G401.6 (cell line): ENCODE measurements around the gene PKP4.
A peak's percentile ranks its signal among the peaks of the same experiment; 100 is the strongest.
"Not testable (repeated sequence)": the region's sequence is repeated elsewhere in the genome, so short reads cannot be mapped to it uniquely, and the experiment has no call there.

Source experiments
- FAIRE-seq: peaks from 2 replicates; lab custom pipeline; 2012; peaks lifted over from hg19 to GRCh38; lab: Jason Lieb, UNC

The PKP4 gene

GRCh38 chr2:158473300-158473699 lies 16.5 kb downstream of the PKP4 start:
- not testable (repeated sequence) for FAIRE-seq

- FAIRE-seq, result peak; percentile 17
Observed at GRCh38 chr2:158473719-158474392, 17.1 kb downstream of the PKP4 start.

DNA sequence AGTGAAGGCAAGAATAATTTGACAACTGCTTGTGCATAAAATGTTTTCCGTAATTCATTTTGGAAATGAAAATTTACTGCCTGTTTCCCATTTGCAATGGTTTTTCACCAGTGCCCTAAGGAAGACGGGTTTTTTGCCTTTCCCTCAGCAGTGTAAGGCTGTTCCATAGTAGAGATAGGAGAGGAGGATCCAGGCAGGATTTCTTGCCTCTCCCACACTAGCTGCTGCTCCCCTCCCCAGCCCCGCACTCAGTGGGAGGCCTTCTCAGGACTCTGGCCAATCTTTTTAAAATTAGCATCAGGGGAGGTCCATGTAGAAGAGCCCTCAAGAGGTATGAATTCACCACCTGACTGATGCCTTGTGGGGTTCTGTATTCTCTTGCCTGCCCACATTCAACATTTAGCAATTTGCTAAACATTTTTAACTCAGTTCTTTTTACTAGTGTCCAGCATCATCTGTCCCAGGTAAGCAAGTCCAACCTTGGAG lies 17.8 kb downstream of the PKP4 start:
- FAIRE-seq, result not testable (repeated sequence)

GRCh38 chr2:158477202-158477601 lies 20.4 kb downstream of the PKP4 start:
- FAIRE-seq, result no peak

DNA sequence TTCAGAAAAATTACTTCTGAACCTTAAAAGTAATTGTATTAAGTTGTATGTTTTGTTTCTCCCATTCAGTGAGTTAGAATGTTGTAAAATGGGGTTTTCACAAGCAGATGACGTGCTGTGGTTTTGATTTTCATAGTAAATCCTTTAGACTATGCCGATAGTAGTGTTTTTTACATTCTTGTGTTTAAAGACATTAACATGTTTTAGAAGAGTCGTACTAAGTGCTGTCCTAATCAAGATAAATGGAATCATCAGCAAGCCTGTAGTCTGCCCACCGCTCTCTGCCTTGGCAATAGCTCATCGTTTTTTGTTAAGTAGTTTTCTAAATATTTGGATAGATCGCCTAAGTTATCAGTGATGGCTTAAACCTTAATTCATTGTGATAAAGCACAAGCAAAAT lies 21.5 kb downstream of the PKP4 start:
- no peak for FAIRE-seq

DNA sequence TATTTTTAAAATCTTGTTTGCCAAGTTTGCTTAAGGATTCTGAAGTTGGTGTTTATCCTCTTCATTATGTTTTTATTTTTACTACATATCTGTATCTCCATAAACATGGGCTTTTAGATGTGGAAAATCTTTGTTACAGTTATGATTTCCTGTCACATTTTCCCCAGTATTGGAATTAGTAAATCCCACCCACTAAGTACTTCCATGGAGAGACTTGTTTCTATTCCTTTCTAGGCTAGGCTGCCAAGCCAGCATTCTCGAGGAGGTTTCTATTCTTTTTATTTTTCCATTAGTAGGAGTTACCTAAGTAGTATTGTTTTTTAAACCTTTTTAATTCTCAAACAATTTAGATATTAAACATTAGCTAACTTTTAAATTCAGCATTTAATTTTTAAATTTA lies 22.1 kb downstream of the PKP4 start:
- peak; percentile 69 for FAIRE-seq

GRCh38 chr2:158481116-158481515 lies 24.4 kb downstream of the PKP4 start:
- FAIRE-seq, result no peak

DNA sequence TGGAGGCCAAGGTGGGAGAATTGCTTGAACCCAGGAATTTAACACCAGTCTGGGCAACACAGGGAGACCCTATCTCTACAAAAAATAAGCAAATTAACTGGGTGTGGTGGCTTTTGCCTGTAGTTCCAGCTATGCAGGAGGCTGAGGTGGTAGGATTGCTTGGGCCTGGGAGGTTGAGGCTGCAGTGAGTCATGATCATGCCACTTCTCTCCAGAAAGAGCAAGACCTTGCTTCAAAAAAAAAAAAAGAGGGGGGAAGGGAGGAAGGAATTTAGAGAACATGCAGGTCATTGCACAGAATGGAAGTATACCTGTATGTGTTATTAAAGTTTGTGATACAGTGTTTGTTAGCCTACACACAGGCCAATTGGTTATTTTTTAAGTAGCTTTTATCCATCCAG lies 25.8 kb downstream of the PKP4 start:
- FAIRE-seq, result no peak

GRCh38 chr2:158484892-158485556 lies 28.3 kb downstream of the PKP4 start:
- FAIRE-seq, result no peak

DNA sequence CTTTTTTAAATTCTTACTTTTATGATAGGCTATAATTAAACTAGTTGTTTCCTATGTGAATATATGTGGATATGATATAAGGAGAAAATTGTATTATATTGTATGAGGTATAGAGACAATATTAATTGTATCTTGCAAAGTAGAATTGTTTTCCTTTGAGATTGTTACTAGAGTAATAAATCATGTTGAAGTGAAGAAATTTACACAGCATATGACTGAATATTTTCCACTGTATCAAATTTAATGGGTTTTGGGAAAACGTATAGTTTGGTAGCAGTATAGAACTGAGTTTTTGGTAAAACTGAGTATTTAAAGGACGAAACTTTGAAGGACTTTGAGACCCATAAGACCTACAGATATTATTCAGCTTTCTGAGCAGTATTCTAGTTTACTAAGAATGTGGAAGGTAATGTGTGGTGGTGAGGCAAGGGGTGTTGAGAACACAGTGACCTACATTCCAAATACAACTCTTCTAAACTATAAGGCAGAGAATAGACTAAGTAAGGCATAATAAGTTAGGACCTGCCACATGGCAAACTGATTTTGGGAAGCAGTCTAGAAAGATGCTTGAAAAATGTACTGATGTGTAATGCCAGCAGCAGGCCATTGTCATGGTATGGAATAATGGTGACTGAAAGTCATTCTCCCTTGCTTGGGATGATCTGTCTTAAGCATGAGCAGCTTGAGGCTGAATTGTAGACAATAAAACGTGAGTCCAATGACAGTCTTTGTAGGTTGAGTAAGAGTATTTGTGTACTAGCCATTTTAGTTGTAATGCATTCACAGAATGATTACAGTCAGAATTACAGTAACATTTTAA lies 29.6 kb downstream of the PKP4 start:
- FAIRE-seq, result no peak

GRCh38 chr2:158486970-158487325 lies 30.2 kb downstream of the PKP4 start:
- no peak for FAIRE-seq

DNA sequence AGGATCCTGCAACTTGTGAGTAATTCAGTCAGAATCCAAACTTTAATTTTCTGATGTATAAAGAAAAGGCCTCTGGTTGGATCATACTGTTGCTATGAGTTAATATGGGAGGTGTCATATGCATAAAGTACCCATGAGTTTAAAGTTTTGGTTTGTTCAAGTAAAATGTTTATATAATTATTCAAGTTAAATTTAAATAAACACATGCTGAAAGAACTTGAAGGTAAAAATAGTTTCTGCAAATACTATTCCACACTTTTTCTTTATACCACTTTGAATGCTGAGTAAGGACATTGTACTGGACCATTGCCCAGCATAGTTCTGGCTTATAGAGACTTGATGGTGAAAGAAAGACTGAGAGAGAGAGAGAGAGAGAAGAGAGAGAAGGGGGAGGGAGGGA lies 30.7 kb downstream of the PKP4 start:
- no peak for FAIRE-seq

DNA sequence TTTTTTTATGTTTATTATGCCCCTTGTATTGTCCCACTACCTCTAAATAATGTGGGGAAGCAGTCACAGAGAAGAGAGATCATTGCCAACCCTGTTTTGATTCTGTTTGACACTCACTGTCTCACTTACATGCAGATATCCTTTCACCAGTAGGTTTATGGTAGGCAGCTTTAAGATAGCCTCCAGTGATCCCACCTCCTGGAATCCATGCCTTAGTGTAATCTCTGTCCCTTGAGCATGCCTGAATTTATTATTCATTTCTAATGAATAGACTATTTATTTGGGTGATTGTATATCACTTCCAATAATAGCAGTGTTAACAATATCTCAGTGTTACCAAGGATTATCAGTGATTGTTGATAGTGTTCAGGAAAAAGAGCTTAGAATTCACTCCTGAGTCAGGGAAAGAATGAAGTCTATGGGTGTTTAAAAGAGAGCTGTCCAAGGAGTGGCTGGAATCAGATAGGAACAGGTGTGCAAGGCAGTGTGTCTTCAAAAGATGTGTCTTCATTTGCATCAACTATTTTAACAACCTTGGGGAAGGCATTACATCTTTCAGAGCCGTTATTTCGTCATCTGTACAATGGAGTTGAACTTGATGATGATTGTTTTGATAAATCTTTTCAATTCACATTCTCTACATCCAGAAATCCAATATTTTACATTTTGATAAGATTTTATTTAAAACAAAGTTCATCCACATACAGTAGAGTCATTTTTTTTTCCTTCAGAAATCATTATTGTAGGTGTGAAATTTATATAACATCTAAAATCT lies 31.9 kb downstream of the PKP4 start:
- FAIRE-seq, result no peak

DNA sequence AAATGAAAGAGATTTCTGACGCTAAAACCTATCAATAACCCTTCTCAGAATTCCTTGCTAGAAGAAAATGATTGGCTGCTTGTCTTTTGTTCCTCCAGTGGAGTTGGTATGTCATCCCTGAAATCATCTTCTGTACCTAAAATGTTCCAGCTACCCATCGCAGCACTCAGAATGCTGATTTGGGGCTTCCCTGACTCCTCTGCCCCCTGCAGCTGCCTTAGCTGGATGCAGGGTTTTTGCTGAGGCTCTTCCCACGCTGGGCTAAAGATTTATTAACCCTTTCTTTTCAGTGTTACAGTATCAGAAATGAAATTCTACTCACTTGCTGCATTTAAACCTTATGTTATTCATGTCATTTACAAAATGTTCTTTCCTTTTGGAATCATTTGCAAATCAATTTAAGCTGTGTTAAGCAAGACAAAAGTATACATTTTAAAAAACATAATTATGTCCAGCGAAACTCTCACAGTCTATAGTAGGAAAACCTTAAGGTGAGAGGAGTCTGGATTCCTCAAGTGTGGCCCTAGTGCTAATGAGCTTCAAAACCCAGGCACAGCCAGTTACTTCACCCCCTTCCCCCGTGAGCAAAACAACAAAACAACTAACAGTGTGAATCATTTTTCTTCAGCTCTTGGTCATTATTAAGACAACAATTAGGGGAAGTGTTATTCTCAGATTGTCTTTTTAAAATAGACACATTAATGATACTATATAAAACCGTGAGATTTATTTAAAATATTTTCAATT lies 32.8 kb downstream of the PKP4 start:
- FAIRE-seq, result no peak

DNA sequence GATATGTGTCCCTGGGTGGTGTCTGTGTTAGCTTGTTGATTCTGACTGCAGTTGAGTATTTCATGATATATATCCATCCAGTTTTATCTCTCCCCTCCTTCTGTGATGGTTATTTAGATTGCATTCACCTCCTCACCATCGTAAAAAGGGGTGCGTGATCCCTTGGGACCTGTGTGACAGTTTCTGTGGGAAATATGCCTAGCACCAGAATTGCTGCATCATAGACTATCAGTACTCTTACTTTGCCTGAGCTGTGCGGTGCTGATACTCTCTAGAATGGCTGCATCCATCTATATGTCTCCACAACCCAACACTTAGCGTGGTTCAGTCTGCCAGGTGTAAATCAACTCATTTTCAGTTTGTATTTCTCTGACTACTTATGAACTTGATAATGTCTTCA lies 34.3 kb downstream of the PKP4 start:
- FAIRE-seq, result no peak

GRCh38 chr2:158493458-158493857 lies 36.7 kb downstream of the PKP4 start:
- no peak for FAIRE-seq

- FAIRE-seq, result no peak
Observed at GRCh38 chr2:158495175-158495574, 38.4 kb downstream of the PKP4 start.

DNA sequence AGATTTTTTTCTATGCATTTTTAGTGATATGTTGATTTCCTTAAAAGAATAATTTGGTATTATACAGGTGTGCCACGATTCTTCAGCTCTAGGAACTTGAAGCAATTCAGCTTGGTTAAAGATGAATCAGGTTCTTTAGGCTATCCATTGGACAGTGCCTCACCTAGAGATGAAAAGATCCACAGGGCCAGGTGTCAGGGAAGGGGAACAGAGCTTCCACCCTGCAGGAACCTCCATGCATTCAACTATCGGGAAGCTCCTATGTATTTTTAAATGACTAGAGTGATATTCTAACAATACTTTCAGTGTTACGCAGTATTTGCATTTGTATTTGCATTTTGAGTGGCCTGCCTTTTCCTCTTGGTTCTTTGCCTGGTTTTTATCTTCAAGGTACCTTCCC lies 40.2 kb downstream of the PKP4 start:
- no peak for FAIRE-seq

- no peak for FAIRE-seq
Observed at GRCh38 chr2:158497486-158497885, 40.7 kb downstream of the PKP4 start.

- FAIRE-seq, result no peak
Observed at GRCh38 chr2:158498043-158498748, 41.4 kb downstream of the PKP4 start.

DNA sequence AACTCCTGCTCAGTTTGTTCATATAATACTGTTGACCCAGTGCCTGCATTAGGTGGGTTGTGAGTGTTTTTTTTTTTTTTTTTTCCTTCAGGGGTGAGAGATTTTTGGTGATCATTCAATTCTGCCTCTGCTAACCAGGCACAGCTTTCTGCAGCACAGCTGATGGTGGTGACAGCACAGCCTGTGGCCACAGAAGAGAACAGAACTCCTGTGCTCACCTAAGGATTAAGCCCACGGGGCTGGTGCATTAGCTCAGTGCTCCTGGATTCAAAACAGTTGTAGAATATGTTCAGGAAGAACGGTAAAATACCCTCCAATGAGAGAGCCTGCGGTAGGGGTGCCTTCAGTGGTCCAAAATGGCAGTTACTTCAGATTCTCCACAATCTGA lies 42.0 kb downstream of the PKP4 start:
- no peak for FAIRE-seq
